SU-DHL-6 (cell line): Measurements from ENCODE around the gene PF4V1.

ENCODE experiments used
- EZH2phosphoT487 ChIP-seq: fragments of 200-600 bp; sonication (generic), shearing (Covaris generic); conservative IDR thresholded peaks from 2 replicates; pipeline ENCODE4 v1.6.1; 2018; ENCODE audit warnings: mild to moderate bottlenecking, antibody characterized with exemption, low read length, moderate library complexity, mixed read lengths
- TF ChIP-seq, protein P1 (sequence below): fragments of 200-600 bp; sonication (generic); IDR thresholded peaks from one replicate; pipeline ENCODE4 v1.5.1; 2017; ENCODE audit warnings: antibody characterized with exemption, mild to moderate bottlenecking, low read length, moderate library complexity; ENCODE audit not compliant: insufficient read depth, poor library complexity, severe bottlenecking

DNA sequence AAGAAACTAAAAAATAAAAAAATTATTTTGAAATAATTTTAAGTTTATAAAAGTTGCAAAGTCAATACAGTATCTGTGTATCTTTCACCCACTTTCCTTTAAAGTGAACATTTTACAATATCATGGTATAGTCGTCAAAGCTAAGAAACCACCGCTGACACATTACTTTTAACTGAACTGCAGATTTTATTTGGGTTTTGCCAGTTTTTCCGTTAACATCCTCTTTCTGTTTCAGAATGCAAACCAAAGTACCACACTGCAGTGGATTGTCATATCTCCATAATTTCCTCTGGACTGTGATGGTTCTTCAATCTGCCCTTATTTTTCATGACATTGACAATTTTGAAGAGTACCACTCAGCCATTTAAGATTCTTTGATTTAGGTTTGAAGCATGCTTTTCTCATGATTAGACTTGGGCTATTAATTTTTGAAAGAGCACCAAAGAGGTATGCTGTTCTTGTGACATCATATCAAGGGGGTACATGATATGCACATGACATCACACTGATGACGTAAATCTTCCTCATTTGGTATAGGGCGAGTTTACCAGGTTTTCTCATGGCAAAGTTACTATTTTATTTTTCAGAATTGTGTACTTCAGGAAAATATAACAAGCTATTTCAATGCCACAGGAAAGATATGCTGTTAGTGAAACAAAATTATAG, 12.5 kb downstream of the PF4V1 start:
- TF ChIP-seq, protein P1, sequence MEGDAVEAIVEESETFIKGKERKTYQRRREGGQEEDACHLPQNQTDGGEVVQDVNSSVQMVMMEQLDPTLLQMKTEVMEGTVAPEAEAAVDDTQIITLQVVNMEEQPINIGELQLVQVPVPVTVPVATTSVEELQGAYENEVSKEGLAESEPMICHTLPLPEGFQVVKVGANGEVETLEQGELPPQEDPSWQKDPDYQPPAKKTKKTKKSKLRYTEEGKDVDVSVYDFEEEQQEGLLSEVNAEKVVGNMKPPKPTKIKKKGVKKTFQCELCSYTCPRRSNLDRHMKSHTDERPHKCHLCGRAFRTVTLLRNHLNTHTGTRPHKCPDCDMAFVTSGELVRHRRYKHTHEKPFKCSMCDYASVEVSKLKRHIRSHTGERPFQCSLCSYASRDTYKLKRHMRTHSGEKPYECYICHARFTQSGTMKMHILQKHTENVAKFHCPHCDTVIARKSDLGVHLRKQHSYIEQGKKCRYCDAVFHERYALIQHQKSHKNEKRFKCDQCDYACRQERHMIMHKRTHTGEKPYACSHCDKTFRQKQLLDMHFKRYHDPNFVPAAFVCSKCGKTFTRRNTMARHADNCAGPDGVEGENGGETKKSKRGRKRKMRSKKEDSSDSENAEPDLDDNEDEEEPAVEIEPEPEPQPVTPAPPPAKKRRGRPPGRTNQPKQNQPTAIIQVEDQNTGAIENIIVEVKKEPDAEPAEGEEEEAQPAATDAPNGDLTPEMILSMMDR = no peak
- TF ChIP-seq EZH2phosphoT487 = no peak
